HEK293 (cell line): ENCODE results near the gene CEP112.
"Not testable (repeated sequence)": the region's sequence is repeated elsewhere in the genome, so short reads cannot be mapped to it uniquely, and the experiment has no call there.

Experiments used
- ZNF121 ChIP-seq: fragments of 450-650 bp; formaldehyde crosslinking; IDR thresholded peaks from 2 replicates; pipeline ENCODE4 v1.5.1; 2016; ENCODE audit warnings: missing biosample characterization, missing genetic modification characterization
- ZNF274 ChIP-seq, 2 experiments: fragments of 200-500 bp in 1 of 2; fragments of 450-650 bp in 1 of 2; sonication (Bioruptor generic) in 1 of 2; formaldehyde crosslinking in 1 of 2; IDR thresholded peaks; 2 replicates each; pipeline versions ENCODE4 v1.5.1 to v1.6.1; 2014 to 2016; ENCODE audit warnings: borderline replicate concordance in 1 of 2, inconsistent platforms in 1 of 2, low read length in 1 of 2, missing biosample characterization in 1 of 2, missing genetic modification characterization in 1 of 2
- ZNF311 ChIP-seq: fragments of 450-650 bp; formaldehyde crosslinking; IDR thresholded peaks from 2 replicates; pipeline ENCODE4 v1.5.1; 2017; ENCODE audit warnings: missing biosample characterization, missing genetic modification characterization, borderline replicate concordance
- ZNF324 ChIP-seq: fragments of 450-650 bp; formaldehyde crosslinking; IDR thresholded peaks from 2 replicates; pipeline ENCODE4 v1.5.1; 2016; ENCODE audit warnings: missing biosample characterization, missing genetic modification characterization
- ZNF549 ChIP-seq: fragments of 450-650 bp; IDR thresholded peaks from 2 replicates; pipeline ENCODE4 v1.5.1; 2018; ENCODE audit warnings: missing biosample characterization, missing genetic modification characterization, mild to moderate bottlenecking, inconsistent platforms, moderate library complexity
- ZNF621 ChIP-seq: fragments of 450-650 bp; formaldehyde crosslinking; IDR thresholded peaks from 2 replicates; pipeline ENCODE4 v1.5.1; 2017; ENCODE audit warnings: missing biosample characterization, missing genetic modification characterization
- ZNF843 ChIP-seq: fragments of 450-650 bp; formaldehyde crosslinking; IDR thresholded peaks from 2 replicates; pipeline ENCODE4 v1.5.1; 2016; ENCODE audit warnings: missing biosample characterization, missing genetic modification characterization
- TF ChIP-seq, protein P1 (sequence below): IDR thresholded peaks from 2 replicates; pipeline ENCODE4 v1.6.1; 2011; ENCODE audit warnings: mild to moderate bottlenecking, low read depth, low read length, borderline replicate concordance
- TF ChIP-seq, protein P2 (sequence below): fragments of 450-650 bp; formaldehyde crosslinking; optimal IDR thresholded peaks from 2 replicates; pipeline ENCODE3; 2016; ENCODE audit warnings: missing biosample characterization, mild to moderate bottlenecking, missing genetic modification characterization
- TF ChIP-seq, protein P3 (sequence below): fragments of 450-650 bp; formaldehyde crosslinking; IDR thresholded peaks from 2 replicates; pipeline ENCODE4 v1.5.1; 2016; ENCODE audit warnings: missing biosample characterization, missing genetic modification characterization
- TF ChIP-seq, protein P4 (sequence below): fragments of 450-650 bp; formaldehyde crosslinking; IDR thresholded peaks from 2 replicates; pipeline ENCODE4 v1.5.1; 2016; ENCODE audit warnings: missing biosample characterization, missing genetic modification characterization, low read depth

DNA sequence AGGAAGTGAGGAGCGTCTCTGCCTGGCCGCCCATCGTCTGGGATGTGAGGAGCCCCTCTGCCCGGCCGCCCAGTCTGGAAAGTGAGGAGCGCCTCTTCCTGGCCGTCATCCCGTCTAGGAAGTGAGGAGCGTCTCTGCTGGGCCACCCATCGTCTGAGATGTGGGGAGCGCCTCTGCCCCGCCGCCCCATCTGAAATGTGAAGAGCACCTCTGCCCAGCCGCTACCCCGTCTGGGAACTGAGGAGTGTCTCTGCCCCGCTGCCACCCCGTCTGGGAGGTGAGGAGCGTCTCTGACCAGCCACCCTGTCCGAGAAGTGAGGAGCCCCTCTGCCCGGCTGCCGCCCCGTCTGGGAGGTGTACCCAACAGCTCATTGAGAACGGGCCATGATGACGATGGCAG is 354.7 kb downstream of the CEP112 start:
- not testable (repeated sequence) for TF ChIP-seq ZNF549 (tag by site-specific recombination); ZNF121; ZNF311; ZNF274 (IDR thresholded peaks at IDR 0.05; ENCODE audit: low read length); ZNF274 (tag by site-specific recombination; IDR thresholded peaks at IDR 0.05; ENCODE audit: borderline replicate concordance); ZNF621; ZNF843 (tag by site-specific recombination); ZNF324 (tag by site-specific recombination)
- TF ChIP-seq, protein P1, sequence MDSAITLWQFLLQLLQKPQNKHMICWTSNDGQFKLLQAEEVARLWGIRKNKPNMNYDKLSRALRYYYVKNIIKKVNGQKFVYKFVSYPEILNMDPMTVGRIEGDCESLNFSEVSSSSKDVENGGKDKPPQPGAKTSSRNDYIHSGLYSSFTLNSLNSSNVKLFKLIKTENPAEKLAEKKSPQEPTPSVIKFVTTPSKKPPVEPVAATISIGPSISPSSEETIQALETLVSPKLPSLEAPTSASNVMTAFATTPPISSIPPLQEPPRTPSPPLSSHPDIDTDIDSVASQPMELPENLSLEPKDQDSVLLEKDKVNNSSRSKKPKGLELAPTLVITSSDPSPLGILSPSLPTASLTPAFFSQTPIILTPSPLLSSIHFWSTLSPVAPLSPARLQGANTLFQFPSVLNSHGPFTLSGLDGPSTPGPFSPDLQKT: not testable (repeated sequence)
- TF ChIP-seq, protein P2, sequence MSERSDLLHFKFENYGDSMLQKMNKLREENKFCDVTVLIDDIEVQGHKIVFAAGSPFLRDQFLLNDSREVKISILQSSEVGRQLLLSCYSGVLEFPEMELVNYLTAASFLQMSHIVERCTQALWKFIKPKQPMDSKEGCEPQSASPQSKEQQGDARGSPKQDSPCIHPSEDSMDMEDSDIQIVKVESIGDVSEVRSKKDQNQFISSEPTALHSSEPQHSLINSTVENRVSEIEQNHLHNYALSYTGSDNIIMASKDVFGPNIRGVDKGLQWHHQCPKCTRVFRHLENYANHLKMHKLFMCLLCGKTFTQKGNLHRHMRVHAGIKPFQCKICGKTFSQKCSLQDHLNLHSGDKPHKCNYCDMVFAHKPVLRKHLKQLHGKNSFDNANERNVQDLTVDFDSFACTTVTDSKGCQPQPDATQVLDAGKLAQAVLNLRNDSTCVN (tag by site-specific recombination): not testable (repeated sequence)
- TF ChIP-seq, protein P3, sequence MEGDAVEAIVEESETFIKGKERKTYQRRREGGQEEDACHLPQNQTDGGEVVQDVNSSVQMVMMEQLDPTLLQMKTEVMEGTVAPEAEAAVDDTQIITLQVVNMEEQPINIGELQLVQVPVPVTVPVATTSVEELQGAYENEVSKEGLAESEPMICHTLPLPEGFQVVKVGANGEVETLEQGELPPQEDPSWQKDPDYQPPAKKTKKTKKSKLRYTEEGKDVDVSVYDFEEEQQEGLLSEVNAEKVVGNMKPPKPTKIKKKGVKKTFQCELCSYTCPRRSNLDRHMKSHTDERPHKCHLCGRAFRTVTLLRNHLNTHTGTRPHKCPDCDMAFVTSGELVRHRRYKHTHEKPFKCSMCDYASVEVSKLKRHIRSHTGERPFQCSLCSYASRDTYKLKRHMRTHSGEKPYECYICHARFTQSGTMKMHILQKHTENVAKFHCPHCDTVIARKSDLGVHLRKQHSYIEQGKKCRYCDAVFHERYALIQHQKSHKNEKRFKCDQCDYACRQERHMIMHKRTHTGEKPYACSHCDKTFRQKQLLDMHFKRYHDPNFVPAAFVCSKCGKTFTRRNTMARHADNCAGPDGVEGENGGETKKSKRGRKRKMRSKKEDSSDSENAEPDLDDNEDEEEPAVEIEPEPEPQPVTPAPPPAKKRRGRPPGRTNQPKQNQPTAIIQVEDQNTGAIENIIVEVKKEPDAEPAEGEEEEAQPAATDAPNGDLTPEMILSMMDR: not testable (repeated sequence)
- TF ChIP-seq, protein P4, sequence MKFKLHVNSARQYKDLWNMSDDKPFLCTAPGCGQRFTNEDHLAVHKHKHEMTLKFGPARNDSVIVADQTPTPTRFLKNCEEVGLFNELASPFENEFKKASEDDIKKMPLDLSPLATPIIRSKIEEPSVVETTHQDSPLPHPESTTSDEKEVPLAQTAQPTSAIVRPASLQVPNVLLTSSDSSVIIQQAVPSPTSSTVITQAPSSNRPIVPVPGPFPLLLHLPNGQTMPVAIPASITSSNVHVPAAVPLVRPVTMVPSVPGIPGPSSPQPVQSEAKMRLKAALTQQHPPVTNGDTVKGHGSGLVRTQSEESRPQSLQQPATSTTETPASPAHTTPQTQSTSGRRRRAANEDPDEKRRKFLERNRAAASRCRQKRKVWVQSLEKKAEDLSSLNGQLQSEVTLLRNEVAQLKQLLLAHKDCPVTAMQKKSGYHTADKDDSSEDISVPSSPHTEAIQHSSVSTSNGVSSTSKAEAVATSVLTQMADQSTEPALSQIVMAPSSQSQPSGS (tag by site-specific recombination): not testable (repeated sequence)
